Muscle of leg (tissue), 11 donors: Measurements from ENCODE around the gene PTPN20. TPM values are rescaled to one million over a fixed set of nuclear protein-coding genes. Genes with fewer than 3 reads are reported as not detected.

ENCODE experiments used
- DNase-seq: peaks from one replicate; pipeline ENCODE4 v3.0.0; 2013
- H3K27ac ChIP-seq: one replicate; pipeline ENCODE4 v1.5.1; 2013; ENCODE audit warnings: mild to moderate bottlenecking, low read length, control low read depth
- H3K27me3 ChIP-seq: one replicate; pipeline ENCODE4 v1.6.1; 2013; ENCODE audit warnings: low read length; ENCODE audit not compliant: control insufficient read depth, insufficient read depth
- H3K36me3 ChIP-seq: one replicate; pipeline ENCODE4 v1.6.1; 2013; ENCODE audit warnings: low read length; ENCODE audit not compliant: control insufficient read depth, insufficient read depth
- H3K4me1 ChIP-seq: one replicate; pipeline ENCODE4 v1.6.1; 2013; ENCODE audit warnings: low read length; ENCODE audit not compliant: control insufficient read depth, insufficient read depth
- H3K4me3 ChIP-seq: one replicate; pipeline ENCODE4 v1.5.1; 2013; ENCODE audit warnings: low read length, control low read depth
- H3K9me3 ChIP-seq: replicated peaks from 2 replicates; pipeline ENCODE4 v1.6.1; 2013; ENCODE audit warnings: low read depth, low read length; ENCODE audit not compliant: control insufficient read depth
- whole genome bisulfite sequencing: methylation state at CpG from one replicate; pipeline ENCODE4 v1.1.5; 2013; ENCODE audit warnings: missing lambda C conversion rate; ENCODE audit not compliant: insufficient coverage; 5-methylcytosine and 5-hydroxymethylcytosine counted together
- polyA plus RNA-seq, 8 donors: library from polyadenylated mRNA; unstranded; fragments of 120-200 nt; gene quantifications; one replicate each; pipeline versions ENCODE4 v1.2.1 to v1.2.3, GENCODE V29; 2013; ENCODE audit warnings: inconsistent platforms in 1 of 8, low replicate concordance in 1 of 8; ENCODE audit not compliant: insufficient read length in 8 of 8, insufficient read depth in 1 of 8
- total RNA-seq: library from RNA; stranded (reverse); fragments of 120-200 nt; gene quantifications from one replicate; pipeline ENCODE4 v1.2.4, GENCODE V29; 2013

Gene PTPN20
- total and polyA plus RNA-seq, 9 donors: 0.49 to 1.8 (median 0.64) TPM

GRCh38 chr10:47041396-47042198, 130.4 kb downstream of the PTPN20 start:
- H3K4me3 ChIP-seq: no peak overlapping the region
- no peaks in the 10 kb centered on the region for H3K9me3 ChIP-seq
- peak; percentile 89 for DNase-seq
- H3K27me3 ChIP-seq: no peaks in the 10 kb centered on the region
- WGBS: 61% methylated on average over 3 of the region's 4 CpGs
- H3K27ac ChIP-seq: peak overlapping the region; percentile 81
- no peaks in the 10 kb centered on the region for H3K36me3 ChIP-seq
- H3K4me1 ChIP-seq: peaks cover 58% of the 10 kb centered on the region

GRCh38 chr10:47042199-47042473, 130.9 kb downstream of the PTPN20 start:
- WGBS: 93% methylated on average over 3 of the region's 5 CpGs
- no peaks in the 10 kb centered on the region for H3K27me3 ChIP-seq
- peak overlapping the region; percentile 81 for H3K27ac ChIP-seq

GRCh38 chr10:47042780-47043750, 131.8 kb downstream of the PTPN20 start:
- DNase-seq: no peak

More at GRCh38 chr10:47042199-47042473, 130.9 kb downstream of the PTPN20 start:
- Histone ChIP-seq H3K4me1 (peaks cover 53% of the 10 kb centered on the region), H3K4me3 (no peak overlapping the region), H3K9me3 (no peaks in the 10 kb centered on the region), H3K36me3 (no peaks in the 10 kb centered on the region)
- DNase-seq: no peak

GRCh38 chr10:47043928-47044538, 132.8 kb downstream of the PTPN20 start:
- no peaks in the 10 kb centered on the region for H3K9me3 ChIP-seq
- no peak overlapping the region for H3K27ac ChIP-seq
- 46% methylated on average over 14 of the region's 15 CpGs for WGBS
- H3K27me3 ChIP-seq: peaks cover 3% of the 10 kb centered on the region
- no peak for DNase-seq
- H3K4me3 ChIP-seq: no peak overlapping the region
- H3K4me1 ChIP-seq: peaks cover 43% of the 10 kb centered on the region
- no peaks in the 10 kb centered on the region for H3K36me3 ChIP-seq

More at GRCh38 chr10:47042780-47043750, 131.8 kb downstream of the PTPN20 start:
- Histone ChIP-seq H3K36me3 (no peaks in the 10 kb centered on the region), H3K27me3 (peaks cover 3% of the 10 kb centered on the region), H3K9me3 (no peaks in the 10 kb centered on the region), H3K4me3 (no peak overlapping the region), H3K27ac (no peak overlapping the region), H3K4me1 (peaks cover 47% of the 10 kb centered on the region)
- 80% methylated on average over 14 of the region's 19 CpGs for WGBS

GRCh38 chr10:47044741-47045140, 133.5 kb downstream of the PTPN20 start:
- DNase-seq: no peak
- 100% methylated on average over 2 of the region's 2 CpGs for WGBS
- Histone ChIP-seq H3K4me1 (peaks cover 36% of the 10 kb centered on the region), H3K36me3 (no peaks in the 10 kb centered on the region), H3K27me3 (peaks cover 6% of the 10 kb centered on the region), H3K4me3 (no peak overlapping the region), H3K27ac (no peak overlapping the region), H3K9me3 (no peaks in the 10 kb centered on the region)

- Histone ChIP-seq H3K27me3 (peaks cover 6% of the 10 kb centered on the region), H3K36me3 (no peaks in the 10 kb centered on the region), H3K9me3 (no peaks in the 10 kb centered on the region), H3K4me1 (peaks cover 33% of the 10 kb centered on the region), H3K27ac (no peak overlapping the region), H3K4me3 (no peak overlapping the region)
- no peak for DNase-seq
- WGBS: 73% methylated on average over 5 of the region's 8 CpGs
These were observed 134.2 kb downstream of the PTPN20 start for GRCh38 chr10:47045331-47045861.

GRCh38 chr10:47046321-47047126, 135.3 kb downstream of the PTPN20 start:
- DNase-seq: no peak
- no peak overlapping the region for H3K4me3 ChIP-seq
- WGBS: 85% methylated on average over 14 of the region's 20 CpGs
- no peak overlapping the region for H3K27ac ChIP-seq
- no peaks in the 10 kb centered on the region for H3K9me3 ChIP-seq
- H3K27me3 ChIP-seq: peaks cover 6% of the 10 kb centered on the region
- peaks cover 33% of the 10 kb centered on the region for H3K4me1 ChIP-seq
- no peaks in the 10 kb centered on the region for H3K36me3 ChIP-seq

- WGBS: 86% methylated on average over 5 of the region's 5 CpGs
- Histone ChIP-seq H3K36me3 (no peaks in the 10 kb centered on the region), H3K27ac (no peak overlapping the region), H3K27me3 (peaks cover 6% of the 10 kb centered on the region), H3K4me1 (peaks cover 28% of the 10 kb centered on the region), H3K9me3 (no peaks in the 10 kb centered on the region), H3K4me3 (no peak overlapping the region)
- DNase-seq: no peak
These were observed 135.9 kb downstream of the PTPN20 start for GRCh38 chr10:47047127-47047504.
